UCSD-AML1 (cell line): ENCODE measurements around the gene CDH26.
"Not testable (repeated sequence)": the region's sequence is repeated elsewhere in the genome, so short reads cannot be mapped to it uniquely, and the experiment has no call there.

Experiments
- DNase-seq: peaks from one replicate; lab custom pipeline; 2025; ENCODE audit not compliant: unreplicated experiment; lab: John Stamatoyannopoulos, UW

The CDH26 gene

DNA sequence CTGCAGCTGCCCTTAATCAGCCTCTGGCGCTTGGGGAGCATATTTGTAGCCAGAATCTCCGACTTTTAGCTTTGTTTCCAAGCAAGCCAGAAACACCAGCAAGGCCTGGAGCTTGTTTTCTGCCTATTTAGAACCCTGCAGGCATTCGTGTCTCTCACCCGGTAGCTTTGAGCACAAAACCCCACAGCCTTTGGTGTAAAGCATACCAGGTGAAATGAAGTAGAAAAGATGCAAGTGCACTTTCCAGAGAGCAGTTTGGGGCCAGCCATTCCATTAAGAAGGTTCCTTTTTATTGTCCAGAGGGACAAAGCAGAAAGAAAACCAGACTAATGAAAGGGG lies 17.3 kb upstream of the CDH26 start:
- DNase-seq: no peak

DNA sequence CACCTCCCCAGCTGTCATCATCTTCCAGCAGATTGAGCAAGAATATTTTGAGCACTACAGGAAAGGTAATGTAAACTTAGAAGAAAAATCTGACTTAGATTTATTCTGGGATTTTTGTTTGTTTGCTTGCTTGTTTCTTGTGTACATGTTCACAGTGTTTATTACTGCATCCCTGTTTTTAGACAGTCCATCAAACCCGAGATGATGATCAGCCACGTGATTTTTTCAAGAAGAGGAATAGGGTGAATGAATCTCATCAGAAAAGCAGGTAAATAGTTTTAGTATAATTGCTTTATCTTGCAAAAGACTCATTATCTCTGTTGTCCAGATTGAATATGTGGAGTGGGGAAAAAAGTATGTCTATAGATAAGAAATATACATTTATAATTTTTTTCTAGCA lies 16.0 kb upstream of the CDH26 start:
- no peak for DNase-seq

DNA sequence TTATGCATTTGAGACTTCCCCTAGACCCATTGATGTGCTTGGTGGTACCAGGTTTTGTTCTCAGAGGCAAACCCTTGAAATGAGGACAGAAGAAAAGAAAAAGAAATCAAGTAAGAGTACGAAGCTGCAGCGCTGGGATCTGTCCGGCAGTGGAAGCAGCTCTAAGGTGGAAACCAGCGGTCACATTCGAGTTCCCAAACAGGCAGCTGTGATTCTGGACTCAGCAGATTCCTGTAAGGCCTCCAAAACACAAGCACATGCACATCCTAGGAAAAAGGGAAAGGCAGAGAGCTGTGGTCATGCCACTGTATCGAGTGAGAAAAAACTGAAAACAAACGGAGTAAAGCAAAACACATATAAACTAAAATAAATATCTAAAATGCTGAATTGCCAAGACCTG lies 13.5 kb upstream of the CDH26 start:
- no peak for DNase-seq

DNA sequence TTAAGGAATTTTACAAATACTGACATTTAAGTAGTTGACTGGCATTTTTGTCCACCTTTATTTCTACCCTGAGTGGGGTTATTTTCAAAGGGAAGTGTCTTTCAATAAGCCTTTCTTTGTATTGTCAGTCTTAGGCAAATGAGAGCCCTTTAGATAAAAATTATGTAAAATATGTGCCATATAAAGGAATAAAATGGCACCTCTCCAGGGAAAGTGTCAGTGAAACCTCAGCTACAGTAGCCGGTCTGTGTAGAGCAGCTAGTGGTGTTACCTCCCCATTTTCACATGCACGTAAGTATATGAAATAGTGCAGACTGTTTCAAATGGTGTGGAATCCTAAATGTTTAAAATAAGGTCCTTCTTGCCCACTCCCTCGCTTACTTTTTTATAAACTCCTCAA lies 13.0 kb upstream of the CDH26 start:
- DNase-seq: no peak

DNA sequence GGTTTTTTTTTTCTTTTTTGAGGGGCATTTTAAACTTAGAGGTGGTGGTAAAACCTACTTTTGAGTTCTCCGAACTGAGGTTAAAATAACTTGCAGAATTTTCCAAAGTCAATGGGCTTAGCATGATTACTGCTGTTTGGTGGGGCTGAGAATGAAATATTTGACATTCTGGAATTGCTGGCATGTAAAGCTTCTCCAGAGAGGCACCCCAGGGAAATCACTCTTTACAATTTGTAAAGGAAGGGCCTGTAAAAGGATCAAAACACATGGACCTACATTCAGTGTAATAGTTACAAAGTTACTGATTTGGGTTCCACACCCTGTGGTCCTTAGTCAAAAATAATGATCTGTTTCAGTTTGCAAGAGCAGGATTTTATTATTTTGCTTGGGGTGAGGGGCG lies 12.5 kb upstream of the CDH26 start:
- DNase-seq: no peak

DNA sequence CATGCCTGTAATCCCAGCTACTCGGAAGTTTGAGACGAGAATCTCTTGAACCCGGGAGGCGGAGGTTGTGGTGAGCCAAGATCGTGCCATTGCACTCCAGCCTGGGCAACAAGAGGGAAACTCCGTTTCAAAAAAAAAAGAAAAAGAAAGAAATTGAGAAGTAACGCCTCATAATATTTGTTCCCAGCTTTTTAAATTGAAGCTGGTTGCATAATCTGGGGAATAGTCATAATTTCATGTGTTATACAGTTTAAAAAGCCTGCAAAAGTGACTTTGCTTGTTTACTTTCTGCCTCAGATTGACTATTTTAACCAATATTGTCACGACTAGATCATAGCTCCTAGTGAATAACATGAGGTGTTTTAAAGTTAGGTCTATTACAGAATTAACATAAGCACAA lies 10.8 kb upstream of the CDH26 start:
- no peak for DNase-seq

DNA sequence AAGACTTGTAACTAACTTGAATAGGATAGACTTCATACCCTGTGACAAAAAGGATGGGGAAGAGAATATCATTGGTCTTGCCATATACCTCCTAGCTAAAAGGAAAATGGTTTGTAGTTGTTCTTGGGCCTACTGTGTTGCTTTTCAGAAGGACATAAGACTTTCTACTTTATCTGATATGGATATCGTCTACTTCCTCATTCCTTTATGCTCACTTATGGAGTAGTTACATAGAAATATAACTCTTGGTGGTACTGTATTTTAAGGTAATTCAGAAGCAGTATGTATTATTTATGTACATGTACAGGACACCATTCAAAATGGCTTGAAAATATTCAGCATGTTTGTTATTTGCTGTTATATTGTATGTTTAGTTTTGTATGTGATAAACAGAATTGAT lies 10.0 kb upstream of the CDH26 start:
- no peak for DNase-seq

DNA sequence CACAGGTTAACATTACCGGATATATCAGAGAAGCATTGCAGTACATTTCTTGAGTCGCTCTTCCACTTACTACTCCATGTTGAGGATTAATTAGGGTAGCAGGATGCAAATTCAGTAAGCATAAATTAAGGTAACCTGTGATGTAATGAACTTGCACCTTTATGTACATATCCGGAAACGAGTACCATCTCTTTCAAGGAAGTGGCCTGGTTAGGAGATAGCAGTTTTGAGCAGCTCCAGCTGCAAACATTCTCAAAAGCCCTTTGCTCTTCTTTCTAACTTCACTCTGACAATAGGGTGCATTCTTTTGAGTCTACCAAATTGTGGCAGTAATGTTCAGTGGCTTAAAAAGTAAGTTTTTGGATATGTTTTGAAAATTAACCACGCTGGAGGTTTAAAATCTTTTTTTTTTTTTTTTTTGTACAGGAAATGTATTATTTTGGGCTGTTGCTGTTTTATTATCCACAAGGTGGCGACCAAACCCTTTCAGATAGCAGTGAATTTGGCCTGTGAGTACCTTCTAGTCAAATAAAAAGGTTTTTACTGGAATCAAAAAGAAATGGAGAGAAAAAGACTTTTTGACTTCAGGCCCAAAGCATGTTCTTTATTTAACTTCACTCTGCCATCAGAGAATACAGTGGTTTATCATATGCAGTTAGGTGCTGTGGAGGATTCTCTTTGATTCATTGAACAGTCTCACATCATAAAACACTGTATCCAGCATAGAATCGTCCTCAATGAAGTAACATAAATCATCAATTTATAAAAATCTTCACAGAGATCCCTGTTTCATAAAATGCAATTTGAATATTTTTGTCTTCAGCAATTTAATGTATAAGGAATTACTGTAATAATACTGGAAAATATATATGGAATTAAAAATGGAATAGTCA lies 9.1 kb upstream of the CDH26 start:
- no peak for DNase-seq

DNA sequence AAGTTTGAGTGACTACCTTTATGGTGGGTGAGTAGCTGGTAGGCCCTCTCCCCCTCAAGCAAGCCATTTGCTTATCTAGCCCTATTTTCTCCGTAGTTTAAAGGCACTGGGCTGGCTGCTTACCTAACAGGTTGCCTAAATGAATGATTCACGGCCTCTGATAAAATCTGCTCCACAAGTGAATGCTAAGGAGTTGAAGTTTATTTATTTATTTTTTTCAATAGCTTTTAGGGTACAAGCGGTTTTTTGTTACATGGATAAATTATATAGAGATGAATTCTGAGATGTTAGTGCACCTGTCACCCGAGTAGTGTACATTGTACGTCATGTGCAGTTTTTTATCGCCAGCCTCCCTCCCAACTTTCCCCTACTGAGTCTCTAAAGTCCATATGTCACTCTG lies 8.3 kb upstream of the CDH26 start:
- no peak for DNase-seq

DNA sequence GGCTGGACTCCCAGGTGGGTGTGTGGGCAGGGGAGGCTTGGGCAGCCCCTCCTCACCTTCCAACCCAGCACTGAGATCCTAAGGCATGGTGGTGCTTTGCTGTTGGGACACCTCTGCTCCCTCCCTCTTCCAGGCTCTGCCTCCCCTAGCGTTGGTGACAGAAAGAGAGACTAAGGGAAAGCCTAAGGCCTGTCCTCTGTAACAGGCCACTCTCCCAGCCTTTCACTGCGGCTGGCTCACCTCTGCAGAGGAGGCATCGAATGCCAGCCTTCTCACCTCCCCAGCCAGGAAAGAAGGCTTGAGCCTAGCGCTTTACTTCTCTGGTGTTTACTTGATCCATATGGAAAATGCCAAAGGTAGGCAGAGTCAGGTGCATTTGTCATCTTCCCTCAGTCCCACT lies 3.5 kb upstream of the CDH26 start:
- DNase-seq: no peak

DNA sequence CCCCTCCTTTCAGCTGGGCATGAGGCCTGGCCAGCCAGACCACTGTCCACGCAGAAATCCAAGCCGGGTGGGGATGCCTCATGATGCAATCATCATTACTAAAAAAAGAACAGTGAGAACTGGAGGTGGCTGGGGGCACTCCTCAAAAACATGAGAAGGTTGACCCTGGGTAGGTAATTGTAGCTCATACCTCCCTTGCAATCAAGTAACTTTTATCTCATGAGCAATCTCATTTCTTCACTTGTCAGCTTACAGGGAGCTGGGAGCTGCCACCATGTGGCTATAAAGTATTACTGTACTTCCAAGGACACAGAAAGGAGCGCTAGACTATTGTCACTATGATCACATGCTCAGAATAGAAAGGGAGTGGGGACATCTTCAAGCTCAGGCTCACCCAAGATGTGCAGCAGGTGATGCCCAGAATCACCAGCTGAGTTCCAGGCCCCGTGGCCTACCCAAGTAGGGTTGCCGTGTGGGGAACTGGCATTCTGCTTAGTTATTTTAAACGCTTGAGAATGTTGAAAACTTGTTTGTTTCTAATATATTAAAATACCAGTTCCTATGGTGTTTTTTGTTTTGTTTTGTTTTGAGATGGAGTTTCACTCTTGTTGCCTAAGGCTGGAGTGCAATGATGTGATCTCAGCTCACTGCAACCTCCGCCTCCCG lies 3.0 kb upstream of the CDH26 start:
- no peak for DNase-seq

DNA sequence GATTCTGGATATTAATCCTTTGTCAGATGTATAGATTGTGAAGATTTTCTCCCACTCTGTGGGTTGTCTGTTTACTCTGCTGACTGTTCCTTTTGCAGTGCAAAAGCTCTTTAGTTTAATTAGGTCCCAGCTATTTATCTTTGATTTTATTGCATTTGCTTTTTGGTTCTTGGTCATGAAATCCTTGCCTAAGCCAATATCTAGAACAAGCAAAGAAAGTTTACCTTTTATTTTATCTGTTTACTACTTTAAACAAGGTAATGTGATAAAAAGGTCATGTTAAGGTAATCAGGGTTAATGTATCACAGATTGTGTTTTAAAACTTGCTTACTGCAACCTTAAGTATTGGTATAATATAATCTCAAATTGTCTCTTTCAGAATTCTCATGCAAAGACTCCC lies 655 bp upstream of the CDH26 start:
- DNase-seq: not testable (repeated sequence)

DNA sequence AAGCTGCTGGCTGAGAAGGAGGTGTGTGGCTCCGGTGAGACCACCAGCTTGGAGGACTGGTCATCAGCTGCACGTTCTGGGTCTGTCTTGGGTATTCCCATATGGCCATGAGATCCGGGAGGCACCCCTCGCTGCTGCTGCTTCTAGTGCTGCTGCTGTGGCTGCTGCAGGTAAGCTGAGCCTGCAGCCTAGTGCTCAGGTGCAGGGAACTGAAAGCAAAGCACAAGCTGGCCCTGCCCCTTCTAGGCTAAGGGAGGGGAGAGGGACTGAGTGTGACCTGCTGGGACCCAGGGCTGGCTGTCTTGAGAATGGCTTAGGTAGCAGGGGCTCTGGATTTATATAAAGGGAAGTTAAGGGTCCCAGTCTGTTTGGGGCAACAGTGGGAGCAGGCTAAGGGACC lies 403 bp downstream of the CDH26 start:
- no peak for DNase-seq

DNA sequence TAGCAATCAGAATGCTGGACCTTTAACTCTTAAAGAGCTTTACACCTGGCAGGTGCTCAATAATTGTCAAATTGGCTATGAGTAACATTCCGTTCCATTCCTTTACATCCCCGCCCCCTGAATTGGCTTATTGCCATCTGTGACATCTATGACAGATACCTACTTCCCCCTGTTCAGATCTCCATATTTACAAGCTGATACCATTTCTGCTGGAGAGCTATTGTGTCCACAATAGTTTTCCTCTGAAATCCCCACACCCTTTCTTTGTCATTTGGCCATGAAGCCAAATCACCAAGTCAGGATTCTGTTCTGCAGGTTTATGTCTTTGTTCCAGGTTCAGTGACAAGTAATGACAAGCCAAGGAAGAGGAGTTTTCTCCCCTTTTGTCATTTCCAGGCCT lies 3.2 kb downstream of the CDH26 start:
- DNase-seq: no peak

DNA sequence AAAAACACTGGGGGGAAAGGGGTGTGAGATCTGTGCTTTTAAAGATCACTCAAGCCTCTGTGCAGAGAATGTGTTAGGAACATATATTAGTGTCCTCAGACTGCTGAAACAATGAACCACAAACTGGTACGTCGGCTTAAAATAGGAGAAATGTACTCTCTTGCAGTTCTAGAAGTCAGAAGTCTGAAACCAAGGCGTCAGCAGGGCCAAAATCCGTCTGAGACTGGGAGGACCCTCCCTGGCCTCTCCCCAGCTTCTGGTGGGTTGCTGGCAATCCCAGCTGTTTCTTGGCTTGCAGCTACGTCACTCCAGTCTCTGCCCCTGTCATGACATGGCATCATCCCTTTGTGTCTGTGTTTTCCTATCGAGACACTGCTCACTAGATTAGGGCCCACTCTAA lies 3.9 kb downstream of the CDH26 start:
- DNase-seq: no peak

DNA sequence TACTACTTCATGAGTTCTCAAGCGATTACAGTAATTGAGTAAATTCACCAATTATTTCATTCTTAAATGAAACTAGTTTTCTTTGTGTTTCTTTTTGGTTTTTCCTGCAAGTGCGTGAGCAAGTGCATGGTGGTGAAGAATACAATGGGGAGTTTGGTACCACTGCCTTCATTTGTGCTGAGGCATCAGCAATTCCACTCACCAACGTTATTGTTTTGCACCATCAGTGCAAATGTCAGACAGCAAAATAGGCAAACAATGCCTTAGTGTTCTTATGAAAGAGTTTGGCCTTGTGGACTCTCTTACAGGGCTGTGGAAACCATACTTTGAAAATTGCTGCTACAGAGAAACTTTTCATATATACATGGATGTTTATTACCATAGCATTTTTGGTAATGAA lies 8.2 kb downstream of the CDH26 start:
- no peak for DNase-seq

DNA sequence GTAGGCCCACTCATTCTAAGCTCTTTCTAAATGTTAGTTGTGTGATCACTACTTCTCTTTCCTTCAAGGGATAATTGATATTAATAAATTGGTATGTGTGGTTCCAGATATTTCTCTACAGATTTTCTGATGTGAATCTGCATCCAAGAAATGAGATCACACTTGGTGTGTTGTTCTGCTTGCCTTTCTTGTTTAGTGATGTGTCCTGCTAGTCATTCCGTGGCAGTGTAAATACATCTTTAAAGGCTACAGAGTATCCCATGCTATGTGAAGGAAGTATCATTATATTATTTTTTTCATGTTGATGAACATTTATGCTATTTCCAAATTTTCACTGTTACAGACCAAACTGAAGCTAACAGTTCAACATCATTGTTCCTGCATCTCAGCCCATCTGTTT lies 13.2 kb downstream of the CDH26 start:
- no peak for DNase-seq

DNA sequence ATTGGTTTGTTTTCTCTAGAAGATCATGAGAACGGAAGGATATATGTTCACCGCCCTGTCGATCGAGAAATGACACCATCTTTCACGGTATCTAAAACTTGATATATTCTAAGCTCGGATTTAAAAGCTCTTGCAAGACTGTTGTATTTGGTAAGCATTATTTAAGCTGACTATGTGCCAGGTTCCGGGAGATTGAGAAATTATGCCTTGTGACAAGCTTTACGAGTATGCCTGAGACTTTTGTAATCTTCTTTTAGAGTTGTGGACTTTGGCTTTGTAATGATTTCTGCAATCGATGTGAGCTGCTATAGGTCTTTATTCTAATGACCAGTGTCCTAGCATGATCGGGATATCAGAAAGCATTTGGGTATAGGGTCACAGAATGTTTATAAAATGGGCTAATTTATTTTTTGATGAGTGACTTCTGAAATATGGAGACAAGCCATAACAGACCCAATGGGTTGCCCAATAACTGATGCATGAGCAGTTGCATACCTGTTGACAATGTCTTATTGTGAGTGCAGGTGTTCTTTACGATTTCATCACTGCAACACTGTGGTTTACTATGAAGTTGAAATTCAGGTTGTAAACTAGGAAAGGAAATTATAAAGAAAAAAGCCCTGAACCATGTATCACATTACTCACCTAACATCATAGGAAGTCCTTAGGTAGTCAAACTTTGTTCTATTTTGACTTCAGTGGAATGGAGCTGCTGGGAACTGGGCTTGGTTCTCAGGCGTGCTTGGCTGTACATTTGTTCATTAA lies 14.0 kb downstream of the CDH26 start:
- no peak for DNase-seq

DNA sequence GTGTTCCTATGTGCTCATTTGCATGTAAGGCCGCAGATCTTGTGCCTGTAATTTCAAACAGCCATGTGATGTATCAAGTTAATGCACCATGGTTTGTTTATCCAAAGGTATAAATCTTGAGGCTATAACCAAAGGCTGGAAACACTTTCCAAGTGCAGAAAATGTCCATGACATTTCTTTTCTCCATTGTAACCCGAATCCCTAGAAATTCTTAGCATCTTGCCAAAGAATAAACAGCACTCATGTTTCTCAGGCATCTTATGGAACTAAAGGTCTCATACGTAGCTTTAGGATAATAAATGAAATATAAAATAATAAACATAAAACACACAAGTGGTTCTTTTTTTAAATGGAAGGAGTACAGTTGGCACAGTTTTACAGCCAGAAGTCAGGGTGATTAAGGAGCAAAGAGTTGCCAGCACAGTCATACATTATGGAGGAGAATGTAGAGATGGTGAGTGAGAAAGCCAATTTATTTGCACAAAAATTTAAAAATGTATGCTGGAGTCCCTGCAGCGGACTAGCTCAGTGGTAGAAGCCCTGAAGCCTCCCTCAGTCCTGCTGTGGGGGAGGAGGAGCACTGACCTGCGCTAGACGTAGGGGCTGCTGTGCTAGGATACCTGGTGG lies 18.0 kb downstream of the CDH26 start:
- DNase-seq: no peak

DNA sequence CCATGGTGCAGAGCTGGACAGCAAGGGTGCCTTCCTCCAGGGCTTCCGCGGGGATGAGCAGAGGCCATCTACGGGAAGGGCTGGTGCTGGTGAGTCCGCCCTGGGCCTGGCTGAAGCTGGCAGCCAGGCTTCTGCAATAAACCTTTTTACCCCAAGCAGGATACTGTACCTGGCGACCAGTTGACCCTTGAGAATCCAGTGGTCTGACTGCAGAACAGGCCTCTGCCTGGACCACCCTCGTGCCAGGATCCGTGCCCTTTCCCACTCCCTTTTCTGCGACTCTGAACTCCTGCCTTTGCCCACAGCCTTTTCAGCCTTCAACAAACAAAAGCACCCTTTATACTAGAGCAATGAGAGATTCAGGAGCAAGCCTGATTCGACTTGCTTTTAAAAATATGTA lies 18.9 kb downstream of the CDH26 start:
- DNase-seq: no peak

DNA sequence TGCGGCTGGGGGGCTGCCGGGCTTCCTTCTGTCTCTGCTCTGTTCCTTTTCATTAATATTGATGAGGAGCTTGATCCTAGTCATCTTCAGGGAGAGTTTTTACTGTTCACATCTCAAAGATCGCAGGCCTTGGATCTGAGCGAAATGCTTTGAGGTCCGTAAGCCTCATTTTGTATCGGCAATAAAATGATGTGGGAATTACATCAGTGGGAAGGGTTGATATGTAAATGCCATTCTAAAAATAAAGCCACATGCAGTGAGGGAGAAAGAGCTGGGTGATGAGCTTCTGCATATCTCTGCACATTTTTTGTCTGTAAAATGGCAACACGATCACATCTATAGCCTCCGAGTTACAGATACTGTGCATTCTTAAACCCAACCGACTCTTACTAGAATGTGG lies 24.9 kb downstream of the CDH26 start:
- no peak for DNase-seq

DNA sequence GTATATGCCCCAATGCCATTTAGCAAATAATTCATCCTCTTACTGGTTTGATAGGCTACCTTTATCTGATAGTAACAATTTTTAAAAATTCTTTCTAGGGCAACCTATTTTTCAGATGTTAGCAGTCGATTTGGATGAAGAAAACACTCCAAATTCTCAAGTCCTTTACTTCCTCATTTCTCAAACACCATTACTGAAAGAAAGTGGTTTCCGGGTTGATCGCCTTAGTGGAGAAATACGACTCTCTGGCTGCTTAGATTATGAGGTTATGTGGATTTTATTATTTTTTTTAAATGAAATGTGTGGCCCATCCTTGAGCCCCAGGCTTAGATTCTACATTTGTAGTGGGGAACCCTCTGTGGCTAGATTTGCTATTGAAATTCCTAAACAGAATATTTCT lies 26.3 kb downstream of the CDH26 start:
- DNase-seq: no peak
